RKO (cell line): ENCODE results near the gene STT3B.

Experiments
- DNase-seq: peaks from one replicate; pipeline ENCODE4 v3.0.0-alpha.2; 2016; ENCODE audit warnings: low spot score

The STT3B gene

GRCh38 chr3:31521468-31521867, 11.3 kb upstream of the STT3B start:
- no peak for DNase-seq

- peak; percentile 43 for DNase-seq
Measured at GRCh38 chr3:31522152-31522551, 10.6 kb upstream of the STT3B start.

GRCh38 chr3:31523543-31523942, 9.2 kb upstream of the STT3B start:
- DNase-seq, result no peak

DNA sequence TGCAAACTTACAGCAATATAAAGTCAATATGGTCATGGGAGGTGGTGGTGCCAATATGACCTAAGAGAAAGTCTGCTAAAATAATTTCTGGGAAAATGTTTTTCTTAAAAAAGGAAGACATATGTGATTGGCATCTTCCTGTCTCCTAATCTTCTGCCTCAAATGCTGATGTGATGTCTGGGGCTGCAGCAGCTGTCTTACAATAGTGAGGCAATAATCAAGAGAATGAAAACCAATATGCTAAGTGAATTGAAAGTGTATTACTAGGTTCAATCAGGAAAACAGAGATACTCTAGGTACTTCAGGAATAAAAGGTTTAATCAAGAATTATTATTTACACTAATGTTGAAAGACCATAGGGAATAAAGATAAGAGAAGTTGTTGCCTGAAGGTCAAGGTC, 7.2 kb upstream of the STT3B start:
- no peak for DNase-seq

GRCh38 chr3:31529421-31529820, 3.3 kb upstream of the STT3B start:
- DNase-seq, result no peak

- no peak for DNase-seq
Measured at GRCh38 chr3:31530039-31530959, 2.4 kb upstream of the STT3B start.

DNA sequence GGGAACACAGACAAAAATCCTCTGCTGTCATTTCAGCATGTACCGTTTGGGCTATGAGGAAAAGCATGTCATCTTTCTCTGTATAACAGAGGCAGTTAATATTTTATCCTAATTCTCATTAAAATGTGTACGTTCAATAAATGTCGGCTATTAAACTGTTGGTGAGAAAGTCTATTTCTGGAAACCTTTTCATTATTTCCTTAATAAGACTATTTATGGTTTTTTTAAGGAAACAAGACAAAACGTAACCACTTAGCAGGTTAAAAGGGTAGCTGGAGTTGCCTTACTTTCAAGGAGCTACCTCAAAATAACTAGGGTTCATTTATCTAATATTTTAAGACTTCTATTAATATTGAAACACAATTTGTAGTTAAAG, 1.8 kb upstream of the STT3B start:
- DNase-seq, result no peak

DNA sequence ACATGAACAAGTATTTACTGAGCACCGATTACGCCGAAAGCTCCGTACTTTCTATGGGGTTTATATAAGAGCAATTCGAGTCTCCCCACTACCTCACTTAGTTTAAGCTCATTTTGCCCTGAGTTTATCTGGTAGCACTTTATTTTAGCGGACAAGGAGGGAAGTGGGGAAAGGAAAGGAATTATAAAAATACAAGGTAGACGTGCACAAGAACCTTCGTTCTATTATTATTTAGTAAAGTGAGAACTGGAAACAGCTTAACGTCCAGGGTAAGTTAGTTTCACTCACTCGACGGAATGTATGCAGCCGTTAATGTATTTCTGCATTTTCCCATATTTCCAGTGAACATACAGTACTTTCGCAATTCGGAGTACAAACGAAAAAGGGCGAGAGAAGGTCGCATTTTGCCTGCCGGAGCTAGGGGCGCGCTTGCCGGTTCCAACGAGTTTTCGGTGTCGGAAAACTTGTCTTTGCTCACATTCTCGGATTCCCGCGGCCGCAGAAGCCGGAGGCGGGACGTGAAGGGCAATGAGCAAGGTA, 1.2 kb upstream of the STT3B start:
- peak; percentile 30 for DNase-seq

GRCh38 chr3:31531992-31532586, 636 bp upstream of the STT3B start:
- DNase-seq, result peak; percentile 98

GRCh38 chr3:31533169-31534064, 692 bp downstream of the STT3B start:
- DNase-seq, result peak; percentile 24

DNA sequence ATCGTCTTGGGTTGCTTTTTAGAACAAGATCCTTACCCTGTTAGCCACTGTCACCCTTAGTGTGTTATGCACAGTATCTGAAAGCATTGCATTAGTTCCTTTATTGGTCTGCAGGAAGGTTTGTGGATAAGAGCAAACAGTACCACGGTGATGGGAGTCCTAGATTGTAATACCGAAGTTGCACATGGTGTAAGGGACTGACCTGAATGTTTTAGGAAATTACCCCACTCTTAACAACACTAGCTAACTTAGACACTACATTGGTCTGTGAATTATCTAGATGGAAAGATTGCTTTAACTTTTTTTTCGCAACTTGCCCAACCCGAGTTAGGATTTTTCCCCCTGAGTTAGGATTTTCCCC, 1.3 kb downstream of the STT3B start:
- DNase-seq, result peak; percentile 53

- no peak for DNase-seq
Measured at GRCh38 chr3:31536497-31536896, 3.8 kb downstream of the STT3B start.

DNA sequence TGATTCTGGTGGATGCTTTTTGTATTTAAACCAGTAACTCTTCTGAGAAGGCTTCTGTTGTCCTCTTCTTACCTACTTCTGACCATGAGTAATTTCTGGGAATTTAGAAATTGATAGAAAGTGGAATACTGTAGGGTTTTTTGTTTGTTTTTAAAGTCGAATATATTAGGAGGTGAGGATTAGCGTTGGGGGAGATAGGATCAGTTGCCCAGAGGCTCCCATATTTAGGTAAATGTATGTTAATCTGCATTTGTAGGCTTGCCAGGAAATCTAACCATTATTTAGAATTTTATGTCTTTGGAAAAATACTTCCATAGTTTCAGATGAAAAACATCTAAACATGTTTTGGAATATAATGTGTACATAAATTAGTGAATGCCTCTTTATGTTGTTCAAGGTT, 6.1 kb downstream of the STT3B start:
- DNase-seq, result no peak

GRCh38 chr3:31539275-31539674, 6.5 kb downstream of the STT3B start:
- DNase-seq, result no peak

DNA sequence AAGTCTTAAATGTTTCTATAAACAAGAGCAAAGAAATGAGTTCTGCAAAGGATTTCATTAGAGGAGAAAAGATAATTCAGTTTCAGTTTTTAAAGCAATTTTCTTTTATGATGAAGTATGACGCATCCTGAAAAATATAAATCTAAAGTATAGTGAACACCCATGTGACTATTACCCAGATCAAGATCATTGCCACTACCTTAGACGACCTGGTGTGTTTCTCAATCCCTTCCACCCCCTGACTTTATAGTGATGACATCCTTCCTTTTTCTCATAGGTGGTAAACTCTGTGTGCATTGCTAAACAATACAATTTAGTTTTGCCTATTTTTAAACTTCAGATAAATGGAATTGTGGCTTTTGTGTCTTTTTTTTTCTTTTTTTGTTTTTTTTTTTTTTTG, 8.4 kb downstream of the STT3B start:
- DNase-seq, result no peak

DNA sequence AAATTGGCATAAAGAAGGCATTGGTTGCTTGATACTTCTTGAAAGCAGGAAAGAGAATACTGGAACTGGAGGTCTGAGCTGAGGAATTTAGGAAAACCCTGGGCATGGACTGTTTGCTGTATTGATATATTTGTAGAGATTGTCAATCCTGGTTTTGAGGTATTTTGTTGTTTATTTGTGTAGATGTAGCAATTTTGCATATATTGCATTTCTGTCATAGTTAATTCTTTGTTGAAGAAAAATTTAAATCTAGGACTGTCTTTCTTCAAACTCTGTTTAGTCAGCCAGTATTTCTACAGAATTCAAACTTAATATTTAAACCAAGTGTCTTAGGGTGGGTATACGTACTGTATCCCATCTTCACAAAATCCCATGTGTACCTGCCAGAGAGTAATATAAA, 9.5 kb downstream of the STT3B start:
- no peak for DNase-seq

DNA sequence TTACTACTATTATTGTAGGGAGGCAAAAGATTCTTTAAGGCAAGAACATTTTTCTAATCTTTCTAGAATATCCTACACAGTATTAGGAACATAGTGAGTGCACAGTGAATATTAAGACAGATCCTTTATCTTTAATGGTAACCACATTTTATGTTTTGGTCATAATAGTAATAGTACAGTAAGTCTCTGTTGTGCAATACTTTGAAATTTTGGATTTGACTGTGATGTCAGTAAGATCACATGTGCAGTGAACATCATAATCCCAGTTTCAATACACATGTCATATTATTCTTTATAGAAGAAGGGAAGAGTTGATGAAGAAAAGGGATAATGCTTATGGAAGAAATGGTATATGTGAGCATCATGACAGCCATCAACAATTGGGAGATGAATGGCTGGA, 10.7 kb downstream of the STT3B start:
- DNase-seq, result no peak

- DNase-seq, result no peak
Measured at GRCh38 chr3:31544634-31545033, 11.9 kb downstream of the STT3B start.

GRCh38 chr3:31546162-31546561, 13.4 kb downstream of the STT3B start:
- DNase-seq, result no peak

DNA sequence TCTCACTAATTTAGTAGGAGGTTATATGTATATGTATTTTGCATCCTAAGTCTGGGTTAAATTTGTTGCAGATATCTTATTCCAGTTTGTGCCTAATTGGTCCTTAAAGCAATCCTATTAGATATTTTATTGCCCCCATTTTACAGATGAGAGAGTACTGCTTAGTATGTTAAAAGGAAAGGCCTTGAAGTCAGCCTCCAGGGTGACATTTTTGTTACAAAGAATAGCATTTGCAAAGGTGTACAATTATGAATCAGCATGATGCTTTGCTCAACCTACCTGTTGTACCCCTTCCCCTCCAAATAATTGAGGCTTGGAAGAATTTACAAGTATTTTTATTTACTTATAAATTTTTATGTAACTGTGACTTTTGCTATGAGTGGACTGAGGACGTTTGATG, 14.0 kb downstream of the STT3B start:
- no peak for DNase-seq

DNA sequence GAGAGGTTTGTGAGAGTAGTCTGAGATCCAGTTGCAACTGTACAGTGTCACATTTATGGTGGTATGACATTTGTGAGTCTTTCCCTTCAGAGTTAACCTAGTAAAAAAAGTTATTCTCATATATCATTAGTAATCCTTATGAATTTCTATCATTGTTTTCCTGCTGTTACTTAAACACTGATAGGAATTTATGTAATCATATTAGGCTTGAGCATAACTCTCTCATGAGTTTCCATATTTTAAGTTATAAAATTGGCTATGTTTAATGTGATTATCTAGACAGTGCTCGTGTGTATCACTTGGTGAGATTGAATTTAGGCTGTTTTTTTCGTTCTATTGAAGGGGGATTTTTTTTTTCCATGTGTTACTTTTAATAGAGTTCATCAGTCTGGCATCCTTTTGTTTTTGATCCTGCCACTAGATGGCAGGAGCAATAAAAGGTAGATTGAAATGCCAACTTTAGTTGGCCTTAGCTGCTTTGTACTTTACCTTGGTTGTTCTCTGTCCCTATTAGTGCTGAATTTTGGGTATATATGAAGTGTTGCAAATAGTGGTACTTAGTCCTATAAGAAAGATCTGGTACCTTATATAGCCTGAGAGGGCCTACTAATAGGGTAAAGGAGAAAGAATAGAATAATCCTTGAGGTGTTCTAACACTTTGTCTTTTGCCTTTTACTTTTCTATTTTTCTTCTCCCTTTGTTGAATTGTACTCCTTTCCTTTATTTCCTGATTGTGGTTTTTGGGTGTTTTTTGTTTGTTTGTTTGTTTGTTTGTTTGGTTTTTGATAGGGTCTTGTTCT, 17.9 kb downstream of the STT3B start:
- peak; percentile 52 for DNase-seq

GRCh38 chr3:31551646-31552045, 18.9 kb downstream of the STT3B start:
- no peak for DNase-seq
